CD4-positive, alpha-beta T cell treated with Interferon gamma for 1 hour (primary cell): ENCODE data around the gene TMEM250.
"Not testable (repeated sequence)": the region's sequence is repeated elsewhere in the genome, so short reads cannot be mapped to it uniquely, and the experiment has no call there.

Experiments
- DNase-seq: peaks from one replicate; pipeline ENCODE4 v3.0.0-alpha.2; 2020

TMEM250 gene

GRCh38 chr9:136118320-136119060, at the start of gene TMEM250:
TSS of gene TMEM250 (minus strand) at chr9:136118875. CDS start at chr9:136116900, 1,975 bp downstream.
- DNase-seq, result peak; percentile 96

- DNase-seq, result no peak
Observed at GRCh38 chr9:136163248-136163850, 44.7 kb upstream of the TMEM250 start.

- DNase-seq, result no peak
Observed at GRCh38 chr9:136160995-136161610, 42.4 kb upstream of the TMEM250 start.

- DNase-seq, result no peak
Observed at GRCh38 chr9:136160381-136160841, 41.7 kb upstream of the TMEM250 start.

- no peak for DNase-seq
Observed at GRCh38 chr9:136159851-136160250, 41.2 kb upstream of the TMEM250 start.

- DNase-seq, result no peak
Observed at GRCh38 chr9:136157477-136158265, 39.0 kb upstream of the TMEM250 start.

GRCh38 chr9:136156209-136157120, 37.8 kb upstream of the TMEM250 start:
- DNase-seq, result no peak

GRCh38 chr9:136155576-136155975, 36.9 kb upstream of the TMEM250 start:
- no peak for DNase-seq

GRCh38 chr9:136154943-136155342, 36.3 kb upstream of the TMEM250 start:
- DNase-seq, result no peak

GRCh38 chr9:136153381-136154065, 34.8 kb upstream of the TMEM250 start:
- no peak for DNase-seq

GRCh38 chr9:136152931-136153330, 34.3 kb upstream of the TMEM250 start:
- DNase-seq, result no peak

GRCh38 chr9:136152543-136152866, 33.8 kb upstream of the TMEM250 start:
- no peak for DNase-seq

- no peak for DNase-seq
Observed at GRCh38 chr9:136151848-136152542, 33.3 kb upstream of the TMEM250 start.

- no peak for DNase-seq
Observed at GRCh38 chr9:136151214-136151804, 32.6 kb upstream of the TMEM250 start.

GRCh38 chr9:136150664-136151213, 32.1 kb upstream of the TMEM250 start:
- DNase-seq, result not testable (repeated sequence)

- no peak for DNase-seq
Observed at GRCh38 chr9:136149853-136150252, 31.2 kb upstream of the TMEM250 start.

- DNase-seq, result no peak
Observed at GRCh38 chr9:136149337-136149736, 30.7 kb upstream of the TMEM250 start.

- DNase-seq, result no peak
Observed at GRCh38 chr9:136148766-136149165, 30.1 kb upstream of the TMEM250 start.

- no peak for DNase-seq
Observed at GRCh38 chr9:136147890-136148714, 29.4 kb upstream of the TMEM250 start.
